ENCODE data around the gene LRRC74A. TPM values are rescaled to one million over a fixed set of nuclear protein-coding genes. Genes with fewer than 3 reads are reported as not detected.

Gene LRRC74A
- total and polyA plus RNA-seq, 10 of the 15 experiments (the other 5 are each of a cell fraction or from before 2014, with no cell fraction given): not detected

DNA sequence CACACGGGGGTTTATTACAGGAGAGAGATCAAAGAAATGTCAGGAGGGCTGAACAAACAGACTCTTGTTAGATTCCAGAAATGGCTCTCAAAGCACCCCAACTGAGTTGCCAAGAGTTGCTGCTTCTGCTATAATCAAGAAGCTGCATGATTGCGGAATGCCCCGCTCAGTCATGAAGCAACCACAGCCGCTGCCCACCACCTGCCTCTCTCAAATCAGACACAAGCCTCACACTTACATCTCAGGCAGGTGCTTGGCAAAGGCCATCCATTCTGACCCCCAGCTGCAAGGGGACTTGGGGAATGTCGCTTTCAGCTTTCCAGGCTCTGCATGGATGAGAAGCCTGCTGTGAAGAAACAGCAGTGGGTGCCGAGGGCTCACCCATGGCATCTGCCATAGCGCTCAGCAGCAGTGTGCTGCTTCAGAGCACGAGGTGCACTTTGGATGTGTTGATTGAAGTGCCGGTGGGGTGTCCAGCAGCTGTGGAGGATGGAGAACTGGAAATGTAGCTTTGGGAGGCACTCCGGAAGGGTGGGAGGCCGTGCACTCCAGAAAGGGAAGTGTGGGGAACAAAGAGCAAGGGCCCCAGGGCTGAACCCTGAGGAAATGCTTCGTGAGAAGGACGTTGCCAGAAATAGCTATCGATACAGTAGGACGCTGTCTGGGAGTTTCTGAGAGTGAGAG lies 37.7 kb downstream of the LRRC74A start (continued):
- TF ChIP-seq PKNOX1 (IDR thresholded peaks at IDR 0.05): peak; percentile 23; the same call in 1 of the 2 replicates
- no peak for TF ChIP-seq JUNB (IDR thresholded peaks at IDR 0.05)
- no peak for TF ChIP-seq LARP7 (IDR thresholded peaks at IDR 0.05)
- TF ChIP-seq TCF3 (IDR thresholded peaks at IDR 0.05; ENCODE audit: borderline replicate concordance, insufficient read depth, low read depth, low read length): 0 out of 2 replicates have a peak, but pooled peaks have one; percentile 4

- H3K9ac ChIP-seq (ENCODE audit: control insufficient read depth, insufficient read depth, low read length): no peak overlapping the region
- WGBS (ENCODE audit: insufficient coverage, insufficient replicate concordance, low lambda C conversion rate, missing lambda C conversion rate): 67% methylated on average over 9 of the region's 9 CpGs
- ChIA-PET SMC1A (ENCODE audit: uncharacterized antibody, unreplicated experiment) (interaction anchor here (0.8 to 11.8 kb wide), 6 partner anchors 9 to 285 kb away, joined by 3 to 370 read pairs (median 3); no protein-coding TSS in a partner anchor), CTCF (interaction anchor here (2.4 to 15.8 kb wide), 2 partner anchors 9 to 203 kb away, joined by 6 to 848 read pairs; no protein-coding TSS in a partner anchor), RAD21 (ENCODE audit: unreplicated experiment) (no interaction called here), POLR2A (no interaction called here)
- no peak for FAIRE-seq
- H2AFZ ChIP-seq (ENCODE audit: control insufficient read depth, low read depth, low read length): no peak overlapping the region
- DNase-seq (ENCODE audit: low read depth, low spot score): no peak
- no peak overlapping the region for H3K4me2 ChIP-seq (ENCODE audit: control insufficient read depth, insufficient read depth)
- TF ChIP-seq YY1 (IDR thresholded peaks at IDR 0.05; ENCODE audit: low read depth, low read length) (no peak), ZNF622 (IDR thresholded peaks at IDR 0.05) (no peak), STAT1 (conservative IDR thresholded peaks at IDR 0.05) (no peak), CBX3 (IDR thresholded peaks at IDR 0.05; ENCODE audit: borderline replicate concordance, low read depth) (no peak), TAF1 (IDR thresholded peaks at IDR 0.05; ENCODE audit: borderline replicate concordance, low read depth, low read length) (no peak), PAX5 (IDR thresholded peaks at IDR 0.05; ENCODE audit: borderline replicate concordance, low read depth, low read length) (no peak), MYC (IDR thresholded peaks at IDR 0.05; ENCODE audit: insufficient read depth, insufficient read length, insufficient replicate concordance, low read length, severe bottlenecking) (no peak), NRF1 (conservative IDR thresholded peaks at IDR 0.05; ENCODE audit: low read depth, low read length) (no peak), KDM1A (IDR thresholded peaks at IDR 0.05; ENCODE audit: borderline replicate concordance) (no peak), ESRRA (IDR thresholded peaks at IDR 0.05; ENCODE audit: low read length) (no peak), KAT2A (conservative IDR thresholded peaks at IDR 0.05; ENCODE audit: control insufficient read depth, low read depth, low read length) (no peak), ZNF24 (IDR thresholded peaks at IDR 0.05) (no peak)
- TF ChIP-seq, protein P1, sequence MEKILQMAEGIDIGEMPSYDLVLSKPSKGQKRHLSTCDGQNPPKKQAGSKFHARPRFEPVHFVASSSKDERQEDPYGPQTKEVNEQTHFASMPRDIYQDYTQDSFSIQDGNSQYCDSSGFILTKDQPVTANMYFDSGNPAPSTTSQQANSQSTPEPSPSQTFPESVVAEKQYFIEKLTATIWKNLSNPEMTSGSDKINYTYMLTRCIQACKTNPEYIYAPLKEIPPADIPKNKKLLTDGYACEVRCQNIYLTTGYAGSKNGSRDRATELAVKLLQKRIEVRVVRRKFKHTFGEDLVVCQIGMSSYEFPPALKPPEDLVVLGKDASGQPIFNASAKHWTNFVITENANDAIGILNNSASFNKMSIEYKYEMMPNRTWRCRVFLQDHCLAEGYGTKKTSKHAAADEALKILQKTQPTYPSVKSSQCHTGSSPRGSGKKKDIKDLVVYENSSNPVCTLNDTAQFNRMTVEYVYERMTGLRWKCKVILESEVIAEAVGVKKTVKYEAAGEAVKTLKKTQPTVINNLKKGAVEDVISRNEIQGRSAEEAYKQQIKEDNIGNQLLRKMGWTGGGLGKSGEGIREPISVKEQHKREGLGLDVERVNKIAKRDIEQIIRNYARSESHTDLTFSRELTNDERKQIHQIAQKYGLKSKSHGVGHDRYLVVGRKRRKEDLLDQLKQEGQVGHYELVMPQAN (conservative IDR thresholded peaks at IDR 0.05): no peak
- no peak for ATAC-seq
- in situ Hi-C loops (cut with MboI) (loop anchor here (5.0 kb wide), 1 partner anchor 451 kb away; no protein-coding TSS in a partner anchor), intact Hi-C loops (cut with micrococcal nuclease; ENCODE audit: unreplicated experiment) (no loop called here)
- no peak overlapping the region for H3K27ac ChIP-seq (ENCODE audit: control insufficient read depth, insufficient read depth)
- no peaks in the 10 kb centered on the region for H4K20me1 ChIP-seq (ENCODE audit: control insufficient read depth, insufficient read depth)
- no peaks in the 10 kb centered on the region for H3K36me3 ChIP-seq (ENCODE audit: control insufficient read depth in 2 of 2, insufficient read depth in 2 of 2, low read length in 1 of 2)
- no peaks in the 10 kb centered on the region; a peak in 1 of 4 replicates for H3K27me3 ChIP-seq (replicated peaks in 1 of 2; ENCODE audit: control insufficient read depth in 2 of 2, insufficient read depth in 2 of 2, low read length in 1 of 2)
- no peaks in the 10 kb centered on the region for H3K79me2 ChIP-seq (ENCODE audit: control insufficient read depth, insufficient read depth, low read length)
- BruUV-seq (replicated peaks): no TSS peak
- no peak overlapping the region for H3K4me3 ChIP-seq
- no peaks in the 10 kb centered on the region for H3K9me3 ChIP-seq (replicated peaks; ENCODE audit: control insufficient read depth, insufficient read depth, low read length)
- peaks cover 25% of the 10 kb centered on the region for H3K4me1 ChIP-seq (ENCODE audit: control insufficient read depth, insufficient read depth, low read length)
Measured at GRCh38 chr14:76866456-76866855, 40.2 kb downstream of the LRRC74A start.
